OCI-LY1 (cell line): ENCODE measurements around the gene PRSS2.
"Not testable (repeated sequence)": the region's sequence is repeated elsewhere in the genome, so short reads cannot be mapped to it uniquely, and the experiment has no call there.

ENCODE experiments used
- H2AFZ ChIP-seq: fragments of 200-600 bp; sonication (generic), shearing (Covaris generic); 2 replicates; pipeline ENCODE4 v1.6.0; 2014; ENCODE audit warnings: antibody characterized with exemption, mild to moderate bottlenecking, low read length
- H3F3A ChIP-seq: fragments of 200-600 bp; sonication (generic), shearing (Covaris generic); 2 replicates; pipeline ENCODE4 v1.6.0; 2014; ENCODE audit warnings: mild to moderate bottlenecking, antibody characterized with exemption, low read length, moderate library complexity; ENCODE audit not compliant: insufficient read depth
- H3K27ac ChIP-seq: fragments of 200-600 bp; sonication (generic); 2 replicates; pipeline ENCODE4 v1.5.1; 2014; ENCODE audit warnings: low read length, mixed run types, mild to moderate bottlenecking, low read depth; ENCODE audit not compliant: poor library complexity, severe bottlenecking
- H3K27me3 ChIP-seq: fragments of 200-600 bp; sonication (generic); 2 replicates; pipeline ENCODE4 v1.6.0; 2014; ENCODE audit warnings: antibody characterized with exemption, mild to moderate bottlenecking, low read length, moderate library complexity; ENCODE audit not compliant: insufficient read depth
- H3K36me3 ChIP-seq: fragments of 200-600 bp; sonication (generic); 2 replicates; pipeline ENCODE4 v1.6.1; 2014; ENCODE audit warnings: mild to moderate bottlenecking, antibody characterized with exemption, low read length, moderate library complexity, mixed read lengths; ENCODE audit not compliant: insufficient read depth
- H3K4me1 ChIP-seq: fragments of 200-600 bp; sonication (generic); 2 replicates; pipeline ENCODE4 v1.5.1; 2014; ENCODE audit warnings: mild to moderate bottlenecking, low read length, moderate library complexity; ENCODE audit not compliant: insufficient read depth, severe bottlenecking
- H3K4me2 ChIP-seq: fragments of 200-600 bp; sonication (generic), shearing (Covaris generic); 2 replicates; pipeline ENCODE4 v1.6.1; 2014; ENCODE audit warnings: low read length
- H3K4me3 ChIP-seq: fragments of 200-600 bp; sonication (generic); 2 replicates; pipeline ENCODE4 v1.5.1; 2014; ENCODE audit warnings: low read length, low read depth, mild to moderate bottlenecking, mixed read lengths; ENCODE audit not compliant: poor library complexity, severe bottlenecking
- H3K79me2 ChIP-seq: fragments of 200-600 bp; shearing (Covaris generic); 2 replicates; pipeline ENCODE4 v1.6.1; 2016; ENCODE audit warnings: mixed run types, low read length, mixed read lengths; ENCODE audit not compliant: insufficient read depth
- H3K9ac ChIP-seq: fragments of 200-600 bp; sonication (generic), shearing (Covaris generic); 2 replicates; pipeline ENCODE4 v1.6.1; 2014; ENCODE audit warnings: mild to moderate bottlenecking, low read length, mixed read lengths
- H3K9me2 ChIP-seq: fragments of 200-600 bp; sonication (generic), shearing (Covaris generic); 2 replicates; pipeline ENCODE4 v1.6.1; 2014; ENCODE audit warnings: low read depth, mild to moderate bottlenecking, low read length, mixed read lengths
- H3K9me3 ChIP-seq: fragments of 200-600 bp; shearing (Covaris generic); 2 replicates; pipeline ENCODE4 v1.6.1; 2014; ENCODE audit warnings: low read length, mixed read lengths
- H4K20me1 ChIP-seq: fragments of 200-600 bp; sonication (generic), shearing (Covaris generic); 2 replicates; pipeline ENCODE4 v1.6.0; 2016; ENCODE audit warnings: mild to moderate bottlenecking, low read length; ENCODE audit not compliant: insufficient read depth
- EZH2 ChIP-seq: fragments of 200-600 bp; sonication (generic), shearing (Covaris generic); IDR thresholded peaks from 2 replicates; pipeline ENCODE4 v1.8.0; 2017; ENCODE audit warnings: borderline replicate concordance, mixed run types, mild to moderate bottlenecking, antibody characterized with exemption, low read length, moderate library complexity, mixed read lengths
- TF ChIP-seq, protein P1 (sequence below): fragments of 200-600 bp; sonication (generic), shearing (Covaris generic); IDR thresholded peaks from 2 replicates; pipeline ENCODE4 v1.5.1; 2017; ENCODE audit warnings: mild to moderate bottlenecking, antibody characterized with exemption, low read length, moderate library complexity, mixed read lengths

Gene PRSS2

DNA sequence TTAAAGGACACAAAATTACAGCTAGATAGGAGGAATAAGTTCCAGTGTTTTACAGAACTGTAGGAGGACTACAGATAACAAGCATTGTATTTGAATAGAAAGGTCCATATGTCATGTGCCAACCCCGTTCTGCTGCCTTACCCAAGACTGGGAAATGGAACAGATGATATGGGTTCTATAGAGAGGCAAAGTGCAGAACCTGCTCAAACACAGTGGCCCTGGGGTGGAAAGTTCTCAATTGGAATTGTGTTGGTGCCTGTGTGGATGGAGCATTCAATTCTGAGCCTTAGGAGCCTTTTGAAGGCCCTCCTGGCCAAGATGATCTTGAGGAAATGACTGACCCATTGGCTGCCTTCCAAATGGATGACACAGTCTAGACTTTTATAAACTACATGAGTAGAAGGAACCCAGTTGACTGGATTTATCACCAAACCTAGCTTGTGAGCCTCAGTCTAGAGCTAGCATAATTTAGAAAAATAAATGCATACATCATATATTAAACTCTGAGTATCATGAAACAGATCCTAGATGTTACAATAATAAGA is 25.6 kb upstream of the PRSS2 start:
- Histone ChIP-seq H2AFZ (no peak overlapping the region), H3K4me3 (no peak overlapping the region), H4K20me1 (no peaks in the 10 kb centered on the region)

DNA sequence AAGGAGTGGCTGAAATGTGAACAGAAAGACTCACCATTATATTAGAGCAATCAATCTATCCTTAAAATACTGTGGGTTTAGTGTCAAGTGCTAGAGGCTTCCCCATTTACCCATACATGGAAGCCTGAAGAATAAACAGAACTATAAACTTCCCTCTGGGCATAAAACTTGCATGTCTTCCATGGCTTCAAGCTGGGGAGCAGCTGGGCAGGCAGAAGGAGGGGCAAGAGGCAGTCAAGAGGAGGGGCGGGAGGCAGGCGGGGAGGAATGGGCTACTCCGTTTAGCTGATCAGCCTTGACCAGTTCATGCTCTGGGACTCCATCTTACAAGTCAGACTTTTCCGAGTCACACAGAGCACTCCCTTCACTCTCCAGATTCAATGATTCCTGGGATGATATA is 25.0 kb upstream of the PRSS2 start:
- TF ChIP-seq, protein P1, sequence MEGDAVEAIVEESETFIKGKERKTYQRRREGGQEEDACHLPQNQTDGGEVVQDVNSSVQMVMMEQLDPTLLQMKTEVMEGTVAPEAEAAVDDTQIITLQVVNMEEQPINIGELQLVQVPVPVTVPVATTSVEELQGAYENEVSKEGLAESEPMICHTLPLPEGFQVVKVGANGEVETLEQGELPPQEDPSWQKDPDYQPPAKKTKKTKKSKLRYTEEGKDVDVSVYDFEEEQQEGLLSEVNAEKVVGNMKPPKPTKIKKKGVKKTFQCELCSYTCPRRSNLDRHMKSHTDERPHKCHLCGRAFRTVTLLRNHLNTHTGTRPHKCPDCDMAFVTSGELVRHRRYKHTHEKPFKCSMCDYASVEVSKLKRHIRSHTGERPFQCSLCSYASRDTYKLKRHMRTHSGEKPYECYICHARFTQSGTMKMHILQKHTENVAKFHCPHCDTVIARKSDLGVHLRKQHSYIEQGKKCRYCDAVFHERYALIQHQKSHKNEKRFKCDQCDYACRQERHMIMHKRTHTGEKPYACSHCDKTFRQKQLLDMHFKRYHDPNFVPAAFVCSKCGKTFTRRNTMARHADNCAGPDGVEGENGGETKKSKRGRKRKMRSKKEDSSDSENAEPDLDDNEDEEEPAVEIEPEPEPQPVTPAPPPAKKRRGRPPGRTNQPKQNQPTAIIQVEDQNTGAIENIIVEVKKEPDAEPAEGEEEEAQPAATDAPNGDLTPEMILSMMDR = no peak
- no peak for TF ChIP-seq EZH2
- no peaks in the 10 kb centered on the region for H3F3A ChIP-seq
- H3K36me3 ChIP-seq = no peaks in the 10 kb centered on the region
- H3K9me3 ChIP-seq = no peaks in the 10 kb centered on the region
- no peaks in the 10 kb centered on the region for H3K9me2 ChIP-seq
- H3K4me3 ChIP-seq = no peak overlapping the region
- H2AFZ ChIP-seq = no peak overlapping the region
- H3K27ac ChIP-seq = no peak overlapping the region
- no peaks in the 10 kb centered on the region for H3K79me2 ChIP-seq
- H4K20me1 ChIP-seq = no peaks in the 10 kb centered on the region
- no peak overlapping the region for H3K4me2 ChIP-seq
- H3K9ac ChIP-seq = no peak overlapping the region
- no peaks in the 10 kb centered on the region for H3K4me1 ChIP-seq
- 0 out of 2 replicates have a peak, but pooled peaks cover 4% of the 10 kb centered on the region for H3K27me3 ChIP-seq

More for the DNA sequence above, 25.6 kb upstream of the PRSS2 start:
- H3K27ac ChIP-seq = no peak overlapping the region
- H3K79me2 ChIP-seq = no peaks in the 10 kb centered on the region
- H3K27me3 ChIP-seq = 0 out of 2 replicates have a peak, but pooled peaks cover 4% of the 10 kb centered on the region
- peaks cover under 1% of the 10 kb centered on the region for H3K4me1 ChIP-seq
- H3F3A ChIP-seq = no peaks in the 10 kb centered on the region
- no peaks in the 10 kb centered on the region for H3K9me2 ChIP-seq
- TF ChIP-seq, protein P1 = no peak
- no peak for TF ChIP-seq EZH2
- no peak overlapping the region for H3K9ac ChIP-seq
- no peaks in the 10 kb centered on the region for H3K9me3 ChIP-seq
- H3K4me2 ChIP-seq = no peak overlapping the region
- H3K36me3 ChIP-seq = no peaks in the 10 kb centered on the region

DNA sequence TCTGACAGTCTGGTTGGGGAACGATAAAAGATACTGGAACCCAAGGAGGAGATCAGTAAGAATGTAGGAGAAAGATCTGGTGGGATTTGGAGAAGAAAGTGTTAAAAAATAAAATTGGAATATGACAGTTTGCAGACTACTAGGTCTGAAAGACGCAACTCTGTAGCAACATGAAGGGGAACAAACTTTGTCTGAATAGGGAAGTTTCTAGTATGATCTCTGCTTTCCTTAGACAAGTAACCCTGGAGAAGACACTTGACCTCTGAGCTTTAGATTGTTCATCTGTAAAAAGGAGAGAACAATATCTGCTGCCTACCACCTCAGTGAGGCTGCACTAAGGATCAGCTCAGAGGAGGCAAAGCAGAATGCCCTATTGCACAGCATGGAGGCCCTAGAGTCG is 24.5 kb upstream of the PRSS2 start:
- no peaks in the 10 kb centered on the region for H3F3A ChIP-seq
- 0 out of 2 replicates have a peak, but pooled peaks cover 4% of the 10 kb centered on the region for H3K27me3 ChIP-seq
- no peaks in the 10 kb centered on the region for H3K4me1 ChIP-seq
- H2AFZ ChIP-seq = no peak overlapping the region
- no peaks in the 10 kb centered on the region for H3K9me3 ChIP-seq
- no peaks in the 10 kb centered on the region for H4K20me1 ChIP-seq
- H3K79me2 ChIP-seq = no peaks in the 10 kb centered on the region
- TF ChIP-seq, protein P1 = no peak
- no peak for TF ChIP-seq EZH2
- H3K4me2 ChIP-seq = no peak overlapping the region
- no peaks in the 10 kb centered on the region for H3K9me2 ChIP-seq
- H3K36me3 ChIP-seq = no peaks in the 10 kb centered on the region
- no peak overlapping the region for H3K4me3 ChIP-seq
- H3K27ac ChIP-seq = no peak overlapping the region
- no peak overlapping the region for H3K9ac ChIP-seq

DNA sequence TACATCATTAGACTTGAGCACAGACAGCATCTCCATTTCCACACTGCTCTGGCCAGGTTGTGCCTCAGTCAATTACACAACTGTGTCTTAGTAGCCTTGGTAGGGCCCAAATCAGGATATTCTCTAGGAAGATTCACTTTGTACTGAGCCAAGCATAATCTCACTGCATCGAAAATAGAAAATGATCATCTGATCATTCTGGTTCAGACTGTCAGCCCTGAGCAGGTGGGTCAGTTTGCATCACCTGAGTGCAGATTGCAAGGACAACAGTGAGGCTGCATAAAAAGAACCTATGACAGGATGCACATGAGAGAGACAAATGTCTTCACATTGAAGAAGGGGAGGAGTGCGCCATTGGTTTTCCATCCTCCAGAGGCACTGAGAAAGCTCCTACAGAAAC is 22.4 kb upstream of the PRSS2 start:
- not testable (repeated sequence) for H3K36me3 ChIP-seq, H2AFZ ChIP-seq, H3K27me3 ChIP-seq, H3F3A ChIP-seq, H3K9me2 ChIP-seq, H3K9me3 ChIP-seq, H3K4me3 ChIP-seq, H3K4me2 ChIP-seq, H3K79me2 ChIP-seq, H3K27ac ChIP-seq, H4K20me1 ChIP-seq, H3K9ac ChIP-seq, H3K4me1 ChIP-seq
